VCaP (cell line): ENCODE measurements around the gene XXYLT1.

Experiments used
- H3K27ac ChIP-seq: fragments of 450-650 bp; 2 replicates; pipeline ENCODE4 v1.5.1; 2017
- TF ChIP-seq, protein P1 (sequence below): fragments of 450-650 bp; conservative IDR thresholded peaks from 2 replicates; pipeline ENCODE4 v1.5.1; 2017; ENCODE audit warnings: mild to moderate bottlenecking, moderate library complexity

XXYLT1 gene

DNA sequence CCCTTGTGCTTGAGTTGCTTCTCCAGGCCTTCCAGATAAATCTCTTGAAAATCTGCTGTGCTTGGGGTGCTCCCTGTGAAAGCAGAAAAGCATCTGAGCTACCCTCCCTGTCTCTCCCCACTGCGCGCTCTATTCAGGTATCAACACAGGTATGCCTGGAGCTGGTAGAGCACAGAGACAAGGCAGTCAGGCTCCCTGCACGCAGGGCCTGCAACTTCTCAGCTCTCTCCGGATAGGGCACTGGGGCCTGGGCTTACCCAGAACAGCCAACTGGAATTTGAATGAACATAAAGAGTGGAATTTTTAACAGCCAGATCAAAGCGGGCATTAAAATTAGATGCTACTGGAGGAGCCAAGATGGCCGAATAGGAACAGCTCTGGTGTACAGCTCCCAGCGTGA is 183.6 kb downstream of the XXYLT1 start:
- TF ChIP-seq, protein P1, sequence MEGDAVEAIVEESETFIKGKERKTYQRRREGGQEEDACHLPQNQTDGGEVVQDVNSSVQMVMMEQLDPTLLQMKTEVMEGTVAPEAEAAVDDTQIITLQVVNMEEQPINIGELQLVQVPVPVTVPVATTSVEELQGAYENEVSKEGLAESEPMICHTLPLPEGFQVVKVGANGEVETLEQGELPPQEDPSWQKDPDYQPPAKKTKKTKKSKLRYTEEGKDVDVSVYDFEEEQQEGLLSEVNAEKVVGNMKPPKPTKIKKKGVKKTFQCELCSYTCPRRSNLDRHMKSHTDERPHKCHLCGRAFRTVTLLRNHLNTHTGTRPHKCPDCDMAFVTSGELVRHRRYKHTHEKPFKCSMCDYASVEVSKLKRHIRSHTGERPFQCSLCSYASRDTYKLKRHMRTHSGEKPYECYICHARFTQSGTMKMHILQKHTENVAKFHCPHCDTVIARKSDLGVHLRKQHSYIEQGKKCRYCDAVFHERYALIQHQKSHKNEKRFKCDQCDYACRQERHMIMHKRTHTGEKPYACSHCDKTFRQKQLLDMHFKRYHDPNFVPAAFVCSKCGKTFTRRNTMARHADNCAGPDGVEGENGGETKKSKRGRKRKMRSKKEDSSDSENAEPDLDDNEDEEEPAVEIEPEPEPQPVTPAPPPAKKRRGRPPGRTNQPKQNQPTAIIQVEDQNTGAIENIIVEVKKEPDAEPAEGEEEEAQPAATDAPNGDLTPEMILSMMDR = no peak
- no peak overlapping the region; the same call in 1 of the 2 replicates for H3K27ac ChIP-seq

- no peak overlapping the region; the same call in 1 of the 2 replicates for H3K27ac ChIP-seq
- TF ChIP-seq, protein P1 = no peak
Observed at GRCh38 chr3:195086885-195087284, 184.1 kb downstream of the XXYLT1 start.

GRCh38 chr3:195086341-195086740 is 184.6 kb downstream of the XXYLT1 start:
- no peak overlapping the region for H3K27ac ChIP-seq
- TF ChIP-seq, protein P1 = no peak

GRCh38 chr3:195085356-195086130 is 185.4 kb downstream of the XXYLT1 start:
- H3K27ac ChIP-seq = no peak overlapping the region
- TF ChIP-seq, protein P1 = no peak

- H3K27ac ChIP-seq = no peak overlapping the region
- TF ChIP-seq, protein P1 = no peak
Observed at GRCh38 chr3:195084746-195085145, 186.2 kb downstream of the XXYLT1 start.

GRCh38 chr3:195083659-195084058 is 187.3 kb downstream of the XXYLT1 start:
- H3K27ac ChIP-seq = no peak overlapping the region
- TF ChIP-seq, protein P1 = no peak

GRCh38 chr3:195082811-195083210 is 188.1 kb downstream of the XXYLT1 start:
- no peak overlapping the region for H3K27ac ChIP-seq
- TF ChIP-seq, protein P1 = no peak
